ENCODE measurements around the gene PHPT1.

GRCh38 chr9:136838314-136839228 lies 10.6 kb upstream of the PHPT1 start:
- TF ChIP-seq CTCF (IDR thresholded peaks at IDR 0.05) = no peak
- no peak for TF ChIP-seq POLR2A (IDR thresholded peaks at IDR 0.05)
- TF ChIP-seq EP300 (IDR thresholded peaks at IDR 0.05) = no peak
